Measurements from ENCODE around the gene CDKN1C. TPM values are rescaled to one million over a fixed set of nuclear protein-coding genes. Genes with fewer than 3 reads are reported as not detected.

Gene CDKN1C
- total RNA-seq, 1 experiment from 2014 or later, result 12.9 TPM

GRCh38 chr11:2885017-2885677, 428 bp downstream of the CDKN1C start:
- Histone ChIP-seq H4K20me1 (ENCODE audit: low read length) (no peaks in the 10 kb centered on the region), H3F3A (ENCODE audit: low read length, unreplicated experiment) (no peaks in the 10 kb centered on the region), H3K4me1 (ENCODE audit: insufficient read depth, low read length) (peaks cover 6% of the 10 kb centered on the region; the same call in 1 of the 2 replicates), H3K4me3 (ENCODE audit: low read length) (peak overlapping the region; percentile 82), H3K9me2 (replicated peaks; ENCODE audit: low read length) (no peaks in the 10 kb centered on the region), H3K4me2 (ENCODE audit: low read length) (peak overlapping the region; percentile 100), H2AFZ (ENCODE audit: low read length) (peak overlapping the region; percentile 94), H3K36me3 (ENCODE audit: low read depth, low read length) (no peaks in the 10 kb centered on the region), H3K79me2 (ENCODE audit: low read length) (no peaks in the 10 kb centered on the region), H3K27me3 (ENCODE audit: low read length) (no peaks in the 10 kb centered on the region), H3K27ac (ENCODE audit: low read length) (no peak overlapping the region), H3K9ac (ENCODE audit: low read length) (peak overlapping the region; percentile 30; the same call in 1 of the 2 replicates), H3K9me3 (ENCODE audit: low read length) (no peaks in the 10 kb centered on the region)
- no peak for TF ChIP-seq EZH2phosphoT487 (IDR thresholded peaks at IDR 0.05; ENCODE audit: borderline replicate concordance, low read length)
- TF ChIP-seq EZH2 (IDR thresholded peaks at IDR 0.05; ENCODE audit: low read length, unreplicated experiment), result no peak
- TF ChIP-seq CTCF (conservative IDR thresholded peaks at IDR 0.05; ENCODE audit: low read depth, low read length), result peak; percentile 50
- POLR2A ChIA-PET (ENCODE audit: unreplicated experiment), result no interaction called here
- BruUV-seq (replicated peaks), result TSS peak; percentile 85
- intact Hi-C loops (cut with micrococcal nuclease), result loop anchor here (2.0 to 10.0 kb wide), 2 partner anchors 184 to 460 kb away; no protein-coding TSS in a partner anchor
- ATAC-seq (peak; percentile 48), DNase-seq (peak; percentile 66)
- CTCF ChIA-PET, result interaction anchor here (1.4 kb wide), 1 partner anchor 351 kb away, joined by 9 read pairs; no protein-coding TSS in a partner anchor

GRCh38 chr11:2883979-2884815, 1.4 kb downstream of the CDKN1C start:
- CTCF ChIA-PET, result interaction anchor here (0.7 to 1.4 kb wide), 2 partner anchors 43 to 350 kb away, joined by 4 to 9 read pairs; no protein-coding TSS in a partner anchor
- TF ChIP-seq CTCF (conservative IDR thresholded peaks at IDR 0.05; ENCODE audit: low read depth, low read length) (no peak), EZH2 (IDR thresholded peaks at IDR 0.05; ENCODE audit: low read length, unreplicated experiment) (no peak), EZH2phosphoT487 (IDR thresholded peaks at IDR 0.05; ENCODE audit: borderline replicate concordance, low read length) (no peak)
- H3K4me1 ChIP-seq (ENCODE audit: insufficient read depth, low read length), result peaks cover 5% of the 10 kb centered on the region; the same call in 1 of the 2 replicates
- no peaks in the 10 kb centered on the region for H3K9me2 ChIP-seq (replicated peaks; ENCODE audit: low read length)
- intact Hi-C loops (cut with micrococcal nuclease), result loop anchor here (2.0 to 10.0 kb wide), 2 partner anchors 183 to 459 kb away; no protein-coding TSS in a partner anchor
- H3K36me3 ChIP-seq (ENCODE audit: low read depth, low read length), result no peaks in the 10 kb centered on the region
- H2AFZ ChIP-seq (ENCODE audit: low read length), result peak overlapping the region; percentile 65; the same call in 1 of the 2 replicates
- H3K9ac ChIP-seq (ENCODE audit: low read length), result peak overlapping the region; percentile 25; the same call in 1 of the 2 replicates
- H4K20me1 ChIP-seq (ENCODE audit: low read length), result no peaks in the 10 kb centered on the region
- BruUV-seq (replicated peaks), result no TSS peak
- H3F3A ChIP-seq (ENCODE audit: low read length, unreplicated experiment), result no peaks in the 10 kb centered on the region
- POLR2A ChIA-PET (ENCODE audit: unreplicated experiment), result no interaction called here
- no peak overlapping the region for H3K27ac ChIP-seq (ENCODE audit: low read length)
- peak overlapping the region; percentile 70 for H3K4me3 ChIP-seq (ENCODE audit: low read length)
- ATAC-seq (peak; percentile 29), DNase-seq (peak; percentile 32)
- H3K27me3 ChIP-seq (ENCODE audit: low read length), result no peaks in the 10 kb centered on the region
- H3K79me2 ChIP-seq (ENCODE audit: low read length), result no peaks in the 10 kb centered on the region
- no peaks in the 10 kb centered on the region for H3K9me3 ChIP-seq (ENCODE audit: low read length)
- peak overlapping the region; percentile 78 for H3K4me2 ChIP-seq (ENCODE audit: low read length)
